Activated gamma-delta T cell (primary cell): ENCODE data around the gene ANK3.
"Not testable (repeated sequence)": the region's sequence is repeated elsewhere in the genome, so short reads cannot be mapped to it uniquely, and the experiment has no call there.

Experiments used
- DNase-seq: peaks from one replicate; lab custom pipeline; 2025; lab: John Stamatoyannopoulos, UW

ANK3 gene

GRCh38 chr10:60305380-60305892, 84.2 kb downstream of the ANK3 start:
- no peak for DNase-seq

DNA sequence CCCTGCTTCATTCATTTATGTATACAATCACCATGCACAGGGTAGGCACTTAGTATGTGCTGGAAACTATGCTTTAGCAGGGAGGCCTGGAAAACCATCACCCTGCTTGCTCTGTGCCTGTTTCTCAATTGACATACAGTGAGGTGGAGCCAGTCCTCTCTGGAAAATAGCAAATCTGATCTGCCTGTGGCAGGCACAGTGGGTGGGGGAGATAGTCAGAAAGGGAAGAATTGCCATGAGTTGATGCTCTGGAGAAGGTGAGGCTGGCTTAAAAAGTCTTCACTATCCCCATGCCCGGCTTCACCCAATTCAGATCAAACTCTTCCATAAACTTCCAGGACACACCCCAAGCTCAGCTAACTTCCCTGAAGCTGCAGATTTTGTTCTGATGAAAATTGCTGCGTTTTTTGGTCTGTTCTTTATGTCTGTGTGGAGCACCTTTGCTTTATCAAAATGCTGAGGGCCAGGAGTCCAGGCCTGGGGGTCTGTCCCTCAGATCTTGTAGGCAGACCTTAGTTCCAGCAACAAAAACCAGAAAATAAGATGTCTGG, 84.8 kb downstream of the ANK3 start:
- DNase-seq = no peak

DNA sequence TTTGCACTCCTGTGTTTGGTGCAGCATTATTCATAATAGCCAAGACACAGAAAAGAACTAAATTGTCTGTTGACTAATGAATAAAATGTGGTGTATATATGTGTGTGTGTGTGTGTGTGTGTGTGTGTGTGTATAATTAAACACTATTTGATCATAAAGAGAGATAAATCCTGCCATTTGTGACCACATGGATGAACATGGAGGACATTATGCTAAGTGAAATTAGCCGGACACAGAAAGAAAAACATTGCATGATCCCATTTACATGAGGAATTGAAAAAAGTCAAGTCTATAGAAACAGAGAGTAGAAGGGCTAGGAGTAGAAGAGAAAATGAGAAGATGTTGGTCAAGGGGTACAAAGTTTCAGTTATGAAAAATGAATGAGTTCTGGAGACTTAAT, 85.9 kb downstream of the ANK3 start:
- DNase-seq = no peak

GRCh38 chr10:60299961-60300883, 89.5 kb downstream of the ANK3 start:
- DNase-seq = no peak

- DNase-seq = no peak
Measured at GRCh38 chr10:60299390-60299778, 90.3 kb downstream of the ANK3 start.

DNA sequence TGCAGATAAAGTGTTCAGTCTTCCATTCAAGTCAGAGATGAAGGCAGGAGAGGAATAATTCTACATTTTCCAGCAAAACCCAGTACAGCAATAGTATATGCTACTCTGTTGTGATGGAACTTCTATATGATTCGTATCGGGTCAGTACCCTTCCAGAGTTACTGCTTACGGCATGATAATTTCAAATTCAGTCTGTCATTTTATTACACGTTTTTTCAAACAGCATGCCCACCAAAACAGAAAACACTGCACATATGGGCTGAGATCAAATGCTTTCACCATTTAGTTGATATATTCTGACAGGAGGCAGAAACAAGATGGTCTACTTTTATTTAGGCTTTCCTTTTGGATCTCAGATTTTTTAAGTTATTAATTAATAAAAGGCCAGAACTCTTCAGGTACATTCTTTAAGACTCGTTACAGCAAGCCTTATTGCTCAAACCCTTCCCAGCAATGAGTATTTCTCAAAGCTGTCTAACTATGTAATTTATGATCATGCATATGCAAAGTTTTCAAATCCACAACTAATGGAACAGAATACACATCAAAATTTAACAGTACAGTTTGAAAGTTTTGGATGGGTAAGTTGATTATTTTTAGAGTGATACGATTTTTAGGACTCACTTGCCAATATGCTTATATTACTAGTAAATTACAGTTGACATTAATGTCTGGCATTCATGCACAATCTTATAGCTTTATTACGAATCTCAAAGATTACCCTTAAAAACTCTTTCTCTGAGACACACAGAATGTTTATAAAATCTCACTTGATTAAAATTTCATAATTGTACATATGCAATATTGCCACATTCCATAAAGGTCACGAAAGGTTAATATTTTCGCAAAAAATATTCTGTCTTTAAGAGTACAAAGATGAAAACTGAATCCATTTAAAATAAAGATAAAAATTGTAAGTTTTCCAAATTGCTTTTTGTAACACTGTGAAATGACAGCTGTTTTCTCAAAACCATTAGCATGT, 91.0 kb downstream of the ANK3 start:
- no peak for DNase-seq

- no peak for DNase-seq
Measured at GRCh38 chr10:60296073-60296472, 93.6 kb downstream of the ANK3 start.

GRCh38 chr10:60295028-60295937, 94.4 kb downstream of the ANK3 start:
- DNase-seq = no peak

DNA sequence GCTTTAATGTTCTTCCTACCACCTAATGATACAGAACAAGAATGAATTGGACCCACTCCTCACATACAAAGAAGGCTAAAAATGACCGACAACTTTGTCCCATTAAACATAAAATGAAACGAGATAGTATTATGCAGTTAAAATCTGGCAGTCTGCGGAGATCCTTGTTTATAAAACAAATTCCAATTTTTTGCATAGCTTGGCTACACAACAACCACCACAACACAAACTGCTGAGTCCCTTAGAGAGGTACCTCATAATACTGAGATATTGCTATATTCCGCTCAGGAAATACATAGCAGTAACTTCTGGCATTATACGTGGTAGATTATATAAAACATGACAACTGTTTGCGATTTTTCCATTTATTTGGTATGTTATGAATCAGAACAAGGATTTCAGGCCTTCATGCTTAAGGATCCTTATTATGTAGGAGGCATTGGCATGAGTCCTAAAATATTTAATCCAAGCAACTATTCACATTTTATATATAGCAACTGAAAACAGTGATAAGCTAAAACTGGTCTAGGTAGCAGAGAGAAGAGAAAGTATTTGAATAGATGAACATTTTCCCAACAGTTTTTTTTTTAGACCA, 96.0 kb downstream of the ANK3 start:
- no peak for DNase-seq

- DNase-seq = no peak
Measured at GRCh38 chr10:60292998-60293397, 96.7 kb downstream of the ANK3 start.

GRCh38 chr10:60292536-60292935, 97.1 kb downstream of the ANK3 start:
- DNase-seq = not testable (repeated sequence)

DNA sequence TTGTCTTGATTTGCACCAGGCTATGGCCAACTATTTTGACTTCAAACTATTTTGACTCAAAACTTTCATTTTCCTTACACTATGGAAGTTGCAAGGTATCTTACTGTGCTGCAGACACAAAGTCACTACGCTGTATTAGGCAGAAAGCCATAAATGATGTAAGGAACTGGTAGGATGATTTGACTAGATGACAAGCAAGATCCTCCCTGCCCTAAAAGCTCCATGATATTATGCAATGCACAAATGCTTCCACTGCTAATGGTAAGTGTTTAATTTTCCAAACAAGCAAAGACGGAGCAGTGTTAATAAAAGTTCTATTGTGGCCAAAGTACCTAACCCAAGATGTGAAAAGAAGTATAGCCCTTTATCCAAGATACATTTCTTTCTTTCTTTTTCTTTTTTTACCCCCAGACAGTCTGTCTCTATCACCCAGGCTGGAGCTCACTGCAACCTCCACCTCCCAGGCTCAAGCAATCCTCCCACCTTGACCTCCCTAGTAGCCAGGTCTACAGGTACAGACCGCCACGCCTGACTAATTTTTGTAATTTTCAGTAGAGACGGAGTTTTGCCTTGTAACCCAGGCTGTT, 98.2 kb downstream of the ANK3 start:
- DNase-seq = no peak

GRCh38 chr10:60290558-60290957, 99.1 kb downstream of the ANK3 start:
- DNase-seq = no peak

DNA sequence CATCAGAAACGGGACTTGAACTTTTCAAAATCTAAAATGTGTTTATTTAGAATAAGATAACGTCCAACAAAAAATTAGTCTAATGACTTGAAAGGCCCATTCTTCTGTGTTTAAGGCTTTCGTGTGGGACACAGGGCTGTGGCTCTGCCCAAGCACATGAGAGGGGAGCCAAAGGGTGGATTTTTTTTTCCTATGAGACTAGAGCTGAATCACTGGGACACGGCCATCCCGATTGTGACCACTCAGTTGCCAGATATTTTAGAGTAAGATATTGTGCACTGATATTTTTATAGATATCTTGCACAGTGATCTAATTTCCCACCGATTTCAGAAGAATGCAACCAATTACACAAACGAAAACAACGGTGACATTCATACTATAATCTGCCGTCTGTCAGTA, 99.9 kb downstream of the ANK3 start:
- DNase-seq = no peak

DNA sequence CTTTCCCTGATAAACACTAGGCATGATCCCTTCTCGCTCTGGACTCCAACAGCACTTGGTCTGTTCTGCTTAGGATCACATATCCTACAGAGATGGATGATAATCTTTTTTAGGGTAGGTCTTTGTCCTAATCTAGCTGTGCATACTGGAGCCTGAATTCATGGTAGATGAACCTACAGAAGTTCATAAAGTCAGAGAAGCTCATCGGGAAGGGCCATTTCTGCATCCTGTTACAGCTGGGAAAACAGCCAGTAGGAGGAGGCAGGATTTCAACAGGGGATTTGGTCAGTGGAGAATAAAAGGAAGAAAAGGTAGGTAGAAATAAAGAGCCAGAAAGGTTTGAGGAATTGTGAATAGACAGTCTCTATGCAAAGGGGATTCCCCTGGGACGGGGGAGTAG, 101.4 kb downstream of the ANK3 start:
- no peak for DNase-seq

GRCh38 chr10:60286559-60286958, 103.1 kb downstream of the ANK3 start:
- DNase-seq = no peak

DNA sequence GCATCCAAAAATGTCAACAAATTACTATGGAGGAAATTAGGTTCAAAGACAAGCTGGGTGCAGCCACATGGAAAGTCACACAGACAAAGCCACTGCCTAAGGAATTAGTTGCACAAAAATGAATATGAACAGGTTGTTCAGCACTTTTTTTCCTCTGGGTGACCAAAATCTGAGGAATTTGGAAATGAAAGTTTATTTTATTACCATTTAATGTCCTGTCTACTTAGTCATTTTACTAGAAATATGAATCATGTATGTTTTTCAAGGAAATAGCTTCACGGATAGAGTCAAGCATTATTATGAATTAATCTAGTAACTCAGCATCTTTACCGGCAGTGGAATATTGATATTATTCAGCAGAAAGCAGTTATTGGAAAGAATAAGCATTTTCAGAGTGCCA, 106.3 kb downstream of the ANK3 start:
- no peak for DNase-seq

- DNase-seq = no peak
Measured at GRCh38 chr10:60282771-60283353, 106.8 kb downstream of the ANK3 start.

GRCh38 chr10:60281792-60282353, 107.8 kb downstream of the ANK3 start:
- no peak for DNase-seq

- no peak for DNase-seq
Measured at GRCh38 chr10:60281331-60281730, 108.3 kb downstream of the ANK3 start.
